HEK293 (cell line): ENCODE data around the gene RBMS3.

Experiments used
- CTCF ChIA-PET: fragments of 350-600 bp; formaldehyde crosslinking; extraction: SDS; loops from one replicate; lab custom pipeline; 2021; ENCODE audit warnings: antibody characterized with exemption; lab: Yijun Ruan, JAX
- POLR2A ChIA-PET: fragments of 300-600 bp; formaldehyde crosslinking; extraction: SDS; loops from one replicate; lab custom pipeline; 2020; ENCODE audit warnings: antibody characterized with exemption, inconsistent platforms; lab: Yijun Ruan, JAX
- H3K27ac ChIP-seq: fragments of 200-500 bp; sonication (Bioruptor generic); 2 replicates; pipeline ENCODE4 v1.5.1; 2014; ENCODE audit warnings: low read depth, low read length, control low read depth, inconsistent platforms; ENCODE audit errors: extremely low read depth
- H3K36me3 ChIP-seq, 2 experiments: fragments of 200-500 bp in 1 of 2; sonication (Bioruptor generic) in 1 of 2; 1 replicate in 1 of 2; 2 replicates in 1 of 2; pipeline ENCODE4 v1.5.1; 2014 to 2017; ENCODE audit warnings: inconsistent platforms in 2 of 2, low read length in 2 of 2; ENCODE audit not compliant: control insufficient read depth in 2 of 2, insufficient read depth in 1 of 2
- H3K4me1 ChIP-seq: fragments of 200-500 bp; sonication (Bioruptor generic); 2 replicates; pipeline ENCODE4 v1.5.1; 2014; ENCODE audit warnings: mild to moderate bottlenecking, low read length, inconsistent platforms; ENCODE audit not compliant: control insufficient read depth, insufficient read depth
- H3K4me3 ChIP-seq: 2 replicates; pipeline ENCODE4 v1.5.1; 2011; ENCODE audit warnings: low read depth, mild to moderate bottlenecking, control low read depth, low read length, moderate library complexity
- H3K9me3 ChIP-seq: fragments of 200-500 bp; sonication (Bioruptor generic); 2 replicates; pipeline ENCODE4 v1.5.1; 2014; ENCODE audit warnings: low read depth, low read length, inconsistent platforms; ENCODE audit not compliant: control insufficient read depth, insufficient read depth
- GFI1B ChIP-seq: fragments of 450-650 bp; formaldehyde crosslinking; IDR thresholded peaks from 2 replicates; pipeline ENCODE4 v1.5.1; 2016; ENCODE audit warnings: missing biosample characterization, missing genetic modification characterization
- KLF7 ChIP-seq: fragments of 450-650 bp; formaldehyde crosslinking; IDR thresholded peaks from 2 replicates; pipeline ENCODE4 v1.5.1; 2016; ENCODE audit warnings: missing biosample characterization, missing genetic modification characterization, borderline replicate concordance
- OVOL3 ChIP-seq: fragments of 450-650 bp; formaldehyde crosslinking; IDR thresholded peaks from 2 replicates; pipeline ENCODE4 v1.5.1; 2016; ENCODE audit warnings: missing biosample characterization, missing genetic modification characterization
- SCRT1 ChIP-seq: fragments of 450-650 bp; formaldehyde crosslinking; IDR thresholded peaks from 2 replicates; pipeline ENCODE4 v1.5.1; 2016; ENCODE audit warnings: missing biosample characterization, missing genetic modification characterization, borderline replicate concordance
- SP2 ChIP-seq: fragments of 450-650 bp; formaldehyde crosslinking; IDR thresholded peaks from 2 replicates; pipeline ENCODE4 v1.5.1; 2016; ENCODE audit warnings: missing biosample characterization, missing genetic modification characterization
- TCF7L2 ChIP-seq: IDR thresholded peaks from 2 replicates; pipeline ENCODE4 v1.6.1; 2011; ENCODE audit warnings: low read depth, mild to moderate bottlenecking, inconsistent platforms, low read length, moderate library complexity, borderline replicate concordance
- YY1 ChIP-seq: fragments of 450-650 bp; formaldehyde crosslinking; IDR thresholded peaks from 2 replicates; pipeline ENCODE4 v1.5.1; 2018; ENCODE audit warnings: missing biosample characterization, missing genetic modification characterization
- ZBTB20 ChIP-seq: fragments of 450-650 bp; formaldehyde crosslinking; IDR thresholded peaks from 2 replicates; pipeline ENCODE4 v1.5.1; 2016; ENCODE audit warnings: missing biosample characterization, missing genetic modification characterization
- ZBTB21 ChIP-seq: fragments of 450-650 bp; formaldehyde crosslinking; IDR thresholded peaks from 2 replicates; pipeline ENCODE4 v1.5.1; 2017; ENCODE audit warnings: missing biosample characterization, missing genetic modification characterization
- ZBTB48 ChIP-seq: fragments of 450-650 bp; formaldehyde crosslinking; IDR thresholded peaks from 2 replicates; pipeline ENCODE4 v1.5.1; 2016; ENCODE audit warnings: missing biosample characterization, missing genetic modification characterization
- ZBTB8A ChIP-seq: fragments of 450-650 bp; formaldehyde crosslinking; IDR thresholded peaks from 2 replicates; pipeline ENCODE4 v1.5.1; 2016; ENCODE audit warnings: missing biosample characterization, missing genetic modification characterization
- ZNF24 ChIP-seq: fragments of 450-650 bp; formaldehyde crosslinking; IDR thresholded peaks from 2 replicates; pipeline ENCODE4 v1.5.1; 2016; ENCODE audit warnings: missing biosample characterization, missing genetic modification characterization
- ZNF274 ChIP-seq, 2 experiments: fragments of 200-500 bp in 1 of 2; fragments of 450-650 bp in 1 of 2; sonication (Bioruptor generic) in 1 of 2; formaldehyde crosslinking in 1 of 2; IDR thresholded peaks; 2 replicates each; pipeline versions ENCODE4 v1.5.1 to v1.6.1; 2014 to 2016; ENCODE audit warnings: borderline replicate concordance in 1 of 2, inconsistent platforms in 1 of 2, low read length in 1 of 2, missing biosample characterization in 1 of 2, missing genetic modification characterization in 1 of 2
- ZNF324 ChIP-seq: fragments of 450-650 bp; formaldehyde crosslinking; IDR thresholded peaks from 2 replicates; pipeline ENCODE4 v1.5.1; 2016; ENCODE audit warnings: missing biosample characterization, missing genetic modification characterization
- ZNF426 ChIP-seq: fragments of 450-650 bp; formaldehyde crosslinking; IDR thresholded peaks from 2 replicates; pipeline ENCODE4 v1.5.1; 2017; ENCODE audit warnings: missing biosample characterization, missing genetic modification characterization, mild to moderate bottlenecking, inconsistent platforms, moderate library complexity
- ZNF548 ChIP-seq: fragments of 450-650 bp; formaldehyde crosslinking; IDR thresholded peaks from 2 replicates; pipeline ENCODE4 v1.5.1; 2016; ENCODE audit warnings: missing biosample characterization, missing genetic modification characterization
- ZNF561 ChIP-seq: fragments of 450-650 bp; IDR thresholded peaks from 2 replicates; pipeline ENCODE4 v1.5.1; 2018; ENCODE audit warnings: missing biosample characterization, missing genetic modification characterization, borderline replicate concordance
- ZNF585B ChIP-seq: fragments of 450-650 bp; formaldehyde crosslinking; IDR thresholded peaks from 2 replicates; pipeline ENCODE4 v1.5.1; 2016; ENCODE audit warnings: missing biosample characterization, missing genetic modification characterization
- ZNF623 ChIP-seq: fragments of 450-650 bp; formaldehyde crosslinking; IDR thresholded peaks from 2 replicates; pipeline ENCODE4 v1.5.1; 2016; ENCODE audit warnings: missing biosample characterization, missing genetic modification characterization
- ZNF658 ChIP-seq: fragments of 450-650 bp; formaldehyde crosslinking; IDR thresholded peaks from 2 replicates; pipeline ENCODE4; 2016; ENCODE audit warnings: missing biosample characterization, missing genetic modification characterization
- ZNF677 ChIP-seq: fragments of 450-650 bp; IDR thresholded peaks from 2 replicates; pipeline ENCODE4 v1.5.0; 2018; ENCODE audit warnings: missing biosample characterization, mild to moderate bottlenecking, missing genetic modification characterization, moderate library complexity
- ZNF701 ChIP-seq: fragments of 450-650 bp; formaldehyde crosslinking; IDR thresholded peaks from 2 replicates; pipeline ENCODE4 v1.5.1; 2016; ENCODE audit warnings: missing biosample characterization, missing genetic modification characterization
- ZNF785 ChIP-seq: fragments of 450-650 bp; formaldehyde crosslinking; IDR thresholded peaks from 2 replicates; pipeline ENCODE4 v1.5.1; 2016; ENCODE audit warnings: missing biosample characterization, missing genetic modification characterization
- ZNF792 ChIP-seq: fragments of 450-650 bp; formaldehyde crosslinking; IDR thresholded peaks from 2 replicates; pipeline ENCODE4 v1.5.1; 2016; ENCODE audit warnings: missing biosample characterization, missing genetic modification characterization
- ZSCAN23 ChIP-seq: fragments of 450-650 bp; formaldehyde crosslinking; IDR thresholded peaks from 2 replicates; pipeline ENCODE4 v1.5.1; 2016; ENCODE audit warnings: missing biosample characterization, missing genetic modification characterization
- ZXDB ChIP-seq: fragments of 450-650 bp; formaldehyde crosslinking; IDR thresholded peaks from 2 replicates; pipeline ENCODE4 v1.5.1; 2016; ENCODE audit warnings: missing biosample characterization, missing genetic modification characterization
- TF ChIP-seq, protein P1 (sequence below): fragments of 450-650 bp; formaldehyde crosslinking; IDR thresholded peaks from 2 replicates; pipeline ENCODE4 v1.5.1; 2016; ENCODE audit warnings: missing biosample characterization, missing genetic modification characterization
- TF ChIP-seq, protein P2 (sequence below): fragments of 450-650 bp; formaldehyde crosslinking; conservative IDR thresholded peaks from 2 replicates; pipeline ENCODE4 v1.5.1; 2016; ENCODE audit warnings: low read depth, missing biosample characterization, missing genetic modification characterization
- TF ChIP-seq, protein P3 (sequence below): fragments of 450-650 bp; formaldehyde crosslinking; IDR thresholded peaks from 2 replicates; pipeline ENCODE4 v1.5.1; 2017; ENCODE audit warnings: missing biosample characterization, missing genetic modification characterization

RBMS3 gene

DNA sequence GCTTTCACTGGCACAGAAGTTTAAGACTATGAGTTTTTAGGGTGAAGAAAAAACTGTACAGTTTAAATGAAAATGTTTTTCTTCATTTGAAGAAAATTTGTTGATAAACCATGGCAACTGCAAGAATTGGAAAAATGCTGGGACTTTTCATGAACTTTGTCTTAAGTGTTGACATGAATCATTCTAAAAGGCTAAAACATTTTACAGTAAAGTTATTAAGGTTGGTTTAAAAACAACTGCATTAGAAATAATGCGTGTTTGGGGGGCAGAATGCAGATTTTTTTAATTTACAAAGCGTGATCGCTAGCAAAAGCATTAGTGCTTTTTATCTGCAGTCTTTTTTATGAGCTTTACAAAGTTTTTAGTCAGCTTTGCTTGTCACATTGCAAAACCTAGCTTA lies 723.6 kb downstream of the RBMS3 start:
- CTCF ChIA-PET: interaction anchor here (0.7 kb wide), 1 partner anchor 1744 kb away, joined by 4 read pairs; no protein-coding TSS in a partner anchor
- H3K4me3 ChIP-seq: no peak overlapping the region
- TF ChIP-seq ZNF426 (tag by site-specific recombination): no peak
- TF ChIP-seq, protein P1, sequence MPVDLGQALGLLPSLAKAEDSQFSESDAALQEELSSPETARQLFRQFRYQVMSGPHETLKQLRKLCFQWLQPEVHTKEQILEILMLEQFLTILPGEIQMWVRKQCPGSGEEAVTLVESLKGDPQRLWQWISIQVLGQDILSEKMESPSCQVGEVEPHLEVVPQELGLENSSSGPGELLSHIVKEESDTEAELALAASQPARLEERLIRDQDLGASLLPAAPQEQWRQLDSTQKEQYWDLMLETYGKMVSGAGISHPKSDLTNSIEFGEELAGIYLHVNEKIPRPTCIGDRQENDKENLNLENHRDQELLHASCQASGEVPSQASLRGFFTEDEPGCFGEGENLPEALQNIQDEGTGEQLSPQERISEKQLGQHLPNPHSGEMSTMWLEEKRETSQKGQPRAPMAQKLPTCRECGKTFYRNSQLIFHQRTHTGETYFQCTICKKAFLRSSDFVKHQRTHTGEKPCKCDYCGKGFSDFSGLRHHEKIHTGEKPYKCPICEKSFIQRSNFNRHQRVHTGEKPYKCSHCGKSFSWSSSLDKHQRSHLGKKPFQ (tag by site-specific recombination): no peak
- TF ChIP-seq, protein P2, sequence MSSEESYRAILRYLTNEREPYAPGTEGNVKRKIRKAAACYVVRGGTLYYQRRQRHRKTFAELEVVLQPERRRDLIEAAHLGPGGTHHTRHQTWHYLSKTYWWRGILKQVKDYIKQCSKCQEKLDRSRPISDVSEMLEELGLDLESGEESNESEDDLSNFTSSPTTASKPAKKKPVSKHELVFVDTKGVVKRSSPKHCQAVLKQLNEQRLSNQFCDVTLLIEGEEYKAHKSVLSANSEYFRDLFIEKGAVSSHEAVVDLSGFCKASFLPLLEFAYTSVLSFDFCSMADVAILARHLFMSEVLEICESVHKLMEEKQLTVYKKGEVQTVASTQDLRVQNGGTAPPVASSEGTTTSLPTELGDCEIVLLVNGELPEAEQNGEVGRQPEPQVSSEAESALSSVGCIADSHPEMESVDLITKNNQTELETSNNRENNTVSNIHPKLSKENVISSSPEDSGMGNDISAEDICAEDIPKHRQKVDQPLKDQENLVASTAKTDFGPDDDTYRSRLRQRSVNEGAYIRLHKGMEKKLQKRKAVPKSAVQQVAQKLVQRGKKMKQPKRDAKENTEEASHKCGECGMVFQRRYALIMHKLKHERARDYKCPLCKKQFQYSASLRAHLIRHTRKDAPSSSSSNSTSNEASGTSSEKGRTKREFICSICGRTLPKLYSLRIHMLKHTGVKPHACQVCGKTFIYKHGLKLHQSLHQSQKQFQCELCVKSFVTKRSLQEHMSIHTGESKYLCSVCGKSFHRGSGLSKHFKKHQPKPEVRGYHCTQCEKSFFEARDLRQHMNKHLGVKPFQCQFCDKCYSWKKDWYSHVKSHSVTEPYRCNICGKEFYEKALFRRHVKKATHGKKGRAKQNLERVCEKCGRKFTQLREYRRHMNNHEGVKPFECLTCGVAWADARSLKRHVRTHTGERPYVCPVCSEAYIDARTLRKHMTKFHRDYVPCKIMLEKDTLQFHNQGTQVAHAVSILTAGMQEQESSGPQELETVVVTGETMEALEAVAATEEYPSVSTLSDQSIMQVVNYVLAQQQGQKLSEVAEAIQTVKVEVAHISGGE (tag by site-specific recombination): no peak
- no peak for TF ChIP-seq ZXDB
- no peak for TF ChIP-seq KLF7 (tag by site-specific recombination)
- no peak for TF ChIP-seq ZNF324 (tag by site-specific recombination)
- no peak for TF ChIP-seq GFI1B (tag by site-specific recombination)
- no peaks in the 10 kb centered on the region for H3K36me3 ChIP-seq
- POLR2A ChIA-PET: no interaction called here
- H3K4me1 ChIP-seq: no peaks in the 10 kb centered on the region
- H3K27ac ChIP-seq: no peak overlapping the region
- no peaks in the 10 kb centered on the region for H3K9me3 ChIP-seq

DNA sequence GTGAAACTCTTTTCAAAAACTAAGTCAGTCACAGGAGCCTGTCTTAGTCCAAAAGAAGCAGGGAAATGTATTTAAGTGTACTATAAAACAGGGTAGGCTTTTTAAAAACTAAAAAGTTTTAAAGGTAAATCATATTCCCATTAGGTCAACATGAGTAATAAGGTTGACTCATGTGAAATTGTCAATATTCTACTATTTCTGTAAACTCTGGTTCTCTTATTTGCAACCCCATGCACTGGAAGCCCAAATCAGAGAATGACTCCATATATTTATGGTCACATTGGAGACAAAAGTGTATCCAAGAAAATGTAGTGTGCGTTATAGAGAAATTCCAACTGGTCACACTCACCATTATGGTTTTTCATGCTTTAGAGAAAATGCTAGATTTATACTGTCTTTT lies 725.2 kb downstream of the RBMS3 start:
- H3K27ac ChIP-seq: no peak overlapping the region
- CTCF ChIA-PET: no interaction called here
- H3K4me3 ChIP-seq: no peak overlapping the region
- H3K36me3 ChIP-seq: no peaks in the 10 kb centered on the region
- TF ChIP-seq, protein P3, sequence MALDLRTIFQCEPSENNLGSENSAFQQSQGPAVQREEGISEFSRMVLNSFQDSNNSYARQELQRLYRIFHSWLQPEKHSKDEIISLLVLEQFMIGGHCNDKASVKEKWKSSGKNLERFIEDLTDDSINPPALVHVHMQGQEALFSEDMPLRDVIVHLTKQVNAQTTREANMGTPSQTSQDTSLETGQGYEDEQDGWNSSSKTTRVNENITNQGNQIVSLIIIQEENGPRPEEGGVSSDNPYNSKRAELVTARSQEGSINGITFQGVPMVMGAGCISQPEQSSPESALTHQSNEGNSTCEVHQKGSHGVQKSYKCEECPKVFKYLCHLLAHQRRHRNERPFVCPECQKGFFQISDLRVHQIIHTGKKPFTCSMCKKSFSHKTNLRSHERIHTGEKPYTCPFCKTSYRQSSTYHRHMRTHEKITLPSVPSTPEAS: no peak
- TF ChIP-seq OVOL3 (no peak), ZNF785 (tag by site-specific recombination) (no peak), TCF7L2 (no peak), ZNF548 (tag by site-specific recombination) (no peak), SP2 (tag by site-specific recombination) (no peak), ZNF677 (tag by site-specific recombination) (no peak), ZSCAN23 (tag by site-specific recombination) (no peak), ZBTB48 (no peak), ZXDB (no peak)
- TF ChIP-seq, all 188 proteins: peak for 0
- POLR2A ChIA-PET: no interaction called here
- Histone ChIP-seq H3K4me1 (no peaks in the 10 kb centered on the region), H3K9me3 (no peaks in the 10 kb centered on the region)

- Histone ChIP-seq H3K4me3 (no peak overlapping the region), H3K36me3 (no peaks in the 10 kb centered on the region), H3K27ac (no peak overlapping the region), H3K9me3 (no peaks in the 10 kb centered on the region), H3K4me1 (no peaks in the 10 kb centered on the region)
- ChIA-PET CTCF (no interaction called here), POLR2A (interaction anchor here (0.7 kb wide), 1 partner anchor 7 kb away, joined by 4 read pairs; no protein-coding TSS in a partner anchor)
- TF ChIP-seq ZNF701 (tag by site-specific recombination): no peak
- no peak for TF ChIP-seq ZNF274 (IDR thresholded peaks at IDR 0.05; ENCODE audit: low read length)
- TF ChIP-seq ZNF274 (tag by site-specific recombination; IDR thresholded peaks at IDR 0.05; ENCODE audit: borderline replicate concordance): no peak
- TF ChIP-seq ZNF792 (tag by site-specific recombination): no peak
- no peak for TF ChIP-seq SCRT1 (tag by site-specific recombination)
- no peak for TF ChIP-seq ZNF623
- TF ChIP-seq ZBTB21 (tag by site-specific recombination): no peak
- no peak for TF ChIP-seq ZNF658 (tag by site-specific recombination)
- TF ChIP-seq ZBTB8A (tag by site-specific recombination): no peak
- TF ChIP-seq ZNF24: no peak
- TF ChIP-seq ZNF585B (tag by site-specific recombination): no peak
- no peak for TF ChIP-seq YY1
- no peak for TF ChIP-seq ZBTB20
- TF ChIP-seq ZNF561 (tag by site-specific recombination): no peak
Measured at GRCh38 chr3:30007668-30008067, 726.8 kb downstream of the RBMS3 start.
